B cell (primary cell): ENCODE measurements around the gene SIPA1. TPM values are rescaled to one million over a fixed set of nuclear protein-coding genes. Genes with fewer than 3 reads are reported as not detected.
A peak's percentile ranks its signal among the peaks of the same experiment; 100 is the strongest.

ENCODE experiments used
- ATAC-seq: fragments of 200-7000 bp; cut with Tn5 transposase; one replicate; pipeline ENCODE4 v1.10.0; 2021; ENCODE audit warnings: low read depth, mild to moderate bottlenecking, moderate number of reproducible peaks, moderate library complexity
- CTCF ChIA-PET: fragments of 350-600 bp; sonication (Branson Sonifier 250); formaldehyde crosslinking; loops from one replicate; lab custom pipeline; 2021; ENCODE audit warnings: antibody characterized with exemption, inconsistent platforms; lab: Charles Lee
- POLR2A ChIA-PET: fragments of 350-600 bp; sonication (Branson Sonifier 250); formaldehyde crosslinking; loops from one replicate; lab custom pipeline; 2021; ENCODE audit warnings: antibody characterized with exemption; lab: Charles Lee
- DNase-seq: peaks from one replicate; pipeline ENCODE4 v3.0.0; 2013
- H2AFZ ChIP-seq: 2 replicates; pipeline ENCODE4 v1.6.1; 2012; ENCODE audit warnings: mild to moderate bottlenecking, low read depth, low read length; ENCODE audit not compliant: insufficient read depth, poor library complexity, severe bottlenecking
- H3K27ac ChIP-seq, 2 donors: 1 replicate in 1 of 2; 2 replicates in 1 of 2; pipeline ENCODE4 v1.5.1; 2012 to 2013; ENCODE audit warnings: low read length in 2 of 2, mild to moderate bottlenecking in 2 of 2, moderate library complexity in 1 of 2
- H3K27me3 ChIP-seq, 4 experiments: fragments of 200-600 bp in 1 of 4; sonication (generic) in 1 of 4; replicated peaks in 1 of 4; 1 replicate in 2 of 4; 2 replicates in 2 of 4; pipeline versions ENCODE4 v1.6.1 to v1.7.0; 2013 to 2016; ENCODE audit warnings: low read length in 3 of 4, mild to moderate bottlenecking in 2 of 4, mixed read lengths in 1 of 4, moderate library complexity in 1 of 4; ENCODE audit not compliant: insufficient read depth in 4 of 4, control insufficient read depth in 3 of 4; ENCODE audit errors: control extremely low read depth in 1 of 4
- H3K36me3 ChIP-seq, 2 experiments: replicated peaks in 1 of 2; 1 replicate in 1 of 2; 2 replicates in 1 of 2; pipeline versions ENCODE4 v1.6.1 to v1.7.1; 2013; ENCODE audit warnings: low read length in 1 of 2; ENCODE audit not compliant: insufficient read depth in 2 of 2, control insufficient read depth in 1 of 2; ENCODE audit errors: control extremely low read depth in 1 of 2, extremely low read depth in 1 of 2
- H3K4me1 ChIP-seq, 2 donors: fragments of 200-600 bp in 1 of 2; sonication (generic) in 1 of 2; 1 replicate in 1 of 2; 2 replicates in 1 of 2; pipeline versions ENCODE4 v1.5.1 to v1.6.1; 2013 to 2017; ENCODE audit warnings: low read length in 2 of 2; ENCODE audit not compliant: control insufficient read depth in 2 of 2, insufficient read depth in 2 of 2
- H3K4me2 ChIP-seq: replicated peaks from 2 replicates; pipeline ENCODE3; 2012; ENCODE audit warnings: mild to moderate bottlenecking, low read depth, low read length; ENCODE audit not compliant: poor library complexity, severe bottlenecking
- H3K4me3 ChIP-seq, 5 experiments: fragments of 200-600 bp in 1 of 5; sonication (generic) in 1 of 5; 1 replicate in 3 of 5; 2 replicates in 2 of 5; pipeline versions ENCODE4 v1.5.1 to v1.7.0; 2011 to 2016; ENCODE audit warnings: low read length in 4 of 5, mild to moderate bottlenecking in 4 of 5, low read depth in 2 of 5, control low read depth in 1 of 5, moderate library complexity in 1 of 5; ENCODE audit not compliant: insufficient read depth in 1 of 5; ENCODE audit errors: control extremely low read depth in 1 of 5, extremely low read depth in 1 of 5
- H3K79me2 ChIP-seq: fragments of 200-600 bp; sonication (generic); one replicate; pipeline ENCODE4 v1.6.0; 2016; ENCODE audit warnings: low read length; ENCODE audit not compliant: control insufficient read depth, insufficient read depth
- H3K9ac ChIP-seq: fragments of 200-600 bp; sonication (generic); 2 replicates; pipeline ENCODE4 v1.6.1; 2017; ENCODE audit warnings: mild to moderate bottlenecking, low read length, moderate library complexity
- H3K9me3 ChIP-seq, 3 donors: one replicate each; pipeline versions ENCODE4 v1.6.1 to v1.7.1; 2013; ENCODE audit warnings: low read length in 2 of 3; ENCODE audit not compliant: control insufficient read depth in 2 of 3, insufficient read depth in 1 of 3; ENCODE audit errors: control extremely low read depth in 1 of 3
- H4K20me1 ChIP-seq: 2 replicates; pipeline ENCODE4 v1.6.0; 2012; ENCODE audit warnings: mild to moderate bottlenecking, low read length; ENCODE audit not compliant: insufficient read depth, control insufficient read depth, poor library complexity, severe bottlenecking
- H3K27ac Mint-ChIP-seq: one replicate; pipeline ENCODE4 v1.8.0; 2021; ENCODE audit warnings: mixed read lengths
- H3K27me3 Mint-ChIP-seq: one replicate; pipeline ENCODE4 v1.8.0; 2021; ENCODE audit warnings: mixed read lengths
- H3K4me1 Mint-ChIP-seq: one replicate; pipeline ENCODE4 v1.8.0; 2021; ENCODE audit warnings: mixed read lengths
- H3K4me3 Mint-ChIP-seq: one replicate; pipeline ENCODE4 v1.8.0; 2021; ENCODE audit warnings: mixed read lengths
- H3K9me3 Mint-ChIP-seq: one replicate; pipeline ENCODE4 v1.8.0; 2022; ENCODE audit warnings: mixed read lengths; ENCODE audit not compliant: insufficient read depth
- CTCF ChIP-seq: fragments of 200-600 bp; IDR thresholded peaks from one replicate; pipeline ENCODE4 v1.8.0; 2022; ENCODE audit warnings: antibody characterized with exemption, mild to moderate bottlenecking
- EZH2 ChIP-seq: IDR thresholded peaks from 2 replicates; pipeline ENCODE4 v1.6.1; 2012; ENCODE audit warnings: borderline replicate concordance, low read depth, mild to moderate bottlenecking, moderate library complexity, low read length; ENCODE audit not compliant: insufficient read depth, poor library complexity, severe bottlenecking
- WGBS: methylation state at CpG from one replicate; pipeline ENCODE4 v1.1.5; 2013; ENCODE audit warnings: missing lambda C conversion rate; ENCODE audit not compliant: insufficient coverage; 5-methylcytosine and 5-hydroxymethylcytosine counted together
- intact Hi-C: fragments of 100-400 bp; cut with micrococcal nuclease; formaldehyde crosslinking; loops from one replicate; pipeline ENCODE4 v1.10.0; 2022
- polyA plus RNA-seq: library from polyadenylated mRNA; depleted of rRNA; stranded (reverse); fragments of >200 nt; gene quantifications from 2 replicates; pipeline ENCODE4 v1.2.3, GENCODE V29; 2012
- total RNA-seq, 2 donors: library from RNA; stranded (reverse); fragments of 120-200 nt in 1 of 2; gene quantifications; 1 replicate in 1 of 2; 2 replicates in 1 of 2; pipeline versions ENCODE4 v1.2.3 to v1.2.4, GENCODE V29; 2013 to 2022

The SIPA1 gene
- total and polyA plus RNA-seq, 2 donors (not counting 1 experiment from before 2014, with no cell fraction given) = 314 to 448 TPM

GRCh38 chr11:65619281-65619928, 18.5 kb upstream of the SIPA1 start:
- H3K4me1 ChIP-seq = peaks cover 9 to 14% of the 10 kb centered on the region in 2 donors
- POLR2A ChIA-PET = no interaction called here

More at GRCh38 chr11:65619281-65619928, 18.5 kb upstream of the SIPA1 start:
- H3K27ac Mint-ChIP-seq = no peak overlapping the region
- peaks cover 47% of the 10 kb centered on the region for H4K20me1 ChIP-seq
- peaks cover 74% of the 10 kb centered on the region for H3K79me2 ChIP-seq
- no peak overlapping the region for H2AFZ ChIP-seq
- no peaks in the 10 kb centered on the region for H3K9me3 ChIP-seq
- H3K27ac ChIP-seq = no peak overlapping the region
- no peaks in the 10 kb centered on the region for H3K9me3 Mint-ChIP-seq
- CTCF ChIA-PET = interaction anchor here (2.3 kb wide), 1 partner anchor 92 kb away, joined by 7 read pairs; the partner anchor contains the start of gene KAT5
- peak overlapping the region; percentile 29 for H3K4me3 Mint-ChIP-seq
- intact Hi-C loops = loop anchor here (5.0 to 10.0 kb wide), 2 partner anchors 487 to 505 kb away; partner anchors contain the start of genes SYVN1, TM7SF2 and ZNHIT2
- H3K4me1 Mint-ChIP-seq = peaks cover 24% of the 10 kb centered on the region
- DNase-seq (no peak), ATAC-seq (no peak)
- no peaks in the 10 kb centered on the region for H3K27me3 Mint-ChIP-seq
- no peak overlapping the region for H3K4me3 ChIP-seq
- peaks cover 0 to 63% of the 10 kb centered on the region in 2 experiments for H3K36me3 ChIP-seq
- TF ChIP-seq EZH2 (no peak), CTCF (no peak)
- H3K4me2 ChIP-seq = no peak overlapping the region
- no peak overlapping the region for H3K9ac ChIP-seq
- 97% methylated on average over 29 of the region's 29 CpGs for WGBS
- no peaks in the 10 kb centered on the region for H3K27me3 ChIP-seq
